ENCODE results near the gene FOXI3.

FOXI3 gene

GRCh38 chr2:88469202-88470114 lies 17.0 kb upstream of the FOXI3 start:
- DNase-seq, result no peak
- no peak overlapping the region for H3K27ac ChIP-seq
- intact Hi-C loops (cut with DNase I; ENCODE audit: low total_unique reads), result no loop called here
- peaks cover 0 to 12% of the 10 kb centered on the region in 2 donors for H3K27me3 ChIP-seq
- H3K4me3 ChIP-seq, result no peak overlapping the region
- H3K9me3 ChIP-seq, result no peaks in the 10 kb centered on the region
- no peak for TF ChIP-seq CTCF (IDR thresholded peaks at IDR 0.05)
- no peaks in the 10 kb centered on the region for H3K4me1 ChIP-seq
- H3K36me3 ChIP-seq, result no peaks in the 10 kb centered on the region

GRCh38 chr2:88464153-88464552 lies 11.7 kb upstream of the FOXI3 start:
- Histone ChIP-seq H3K27ac (no peak overlapping the region), H3K4me3 (no peak overlapping the region), H3K4me1 (no peaks in the 10 kb centered on the region), H3K36me3 (no peaks in the 10 kb centered on the region), H3K9me3 (no peaks in the 10 kb centered on the region), H3K27me3 (peaks cover 0 to 20% of the 10 kb centered on the region in 2 donors)
- intact Hi-C loops (cut with DNase I; ENCODE audit: low total_unique reads), result no loop called here
- no peak for DNase-seq
- no peak for TF ChIP-seq CTCF (IDR thresholded peaks at IDR 0.05)

GRCh38 chr2:88458633-88459032 lies 6.1 kb upstream of the FOXI3 start:
- no peak for TF ChIP-seq CTCF (IDR thresholded peaks at IDR 0.05)
- Histone ChIP-seq H3K36me3 (no peaks in the 10 kb centered on the region), H3K9me3 (no peaks in the 10 kb centered on the region), H3K27ac (no peak overlapping the region), H3K27me3 (peaks cover 0 to 55% of the 10 kb centered on the region in 2 donors), H3K4me1 (no peaks in the 10 kb centered on the region), H3K4me3 (no peak overlapping the region)
- intact Hi-C loops (cut with DNase I; ENCODE audit: low total_unique reads), result no loop called here
- peak in 1 of 2 donors; percentile 7 for DNase-seq

- H3K4me1 ChIP-seq, result peaks cover 0 to 15% (median 11%) of the 10 kb centered on the region in 4 donors
- DNase-seq, result peak in 1 of 2 donors; percentile 19
- peak overlapping the region in 1 of 2 donors; percentile 49 for H3K4me3 ChIP-seq
- no peak overlapping the region for H3K27ac ChIP-seq
- no peaks in the 10 kb centered on the region for H3K36me3 ChIP-seq
- peaks cover 0 to 82% of the 10 kb centered on the region in 2 donors for H3K27me3 ChIP-seq
- H3K9me3 ChIP-seq, result no peaks in the 10 kb centered on the region
- intact Hi-C loops (cut with DNase I; ENCODE audit: low total_unique reads), result no loop called here
- no peak for TF ChIP-seq CTCF (IDR thresholded peaks at IDR 0.05)
These were observed 588 bp upstream of the FOXI3 start for GRCh38 chr2:88452980-88453582.

- Histone ChIP-seq H3K4me3 (peak overlapping the region; percentile 13 to 49), H3K27ac (no peak overlapping the region), H3K9me3 (no peaks in the 10 kb centered on the region), H3K36me3 (no peaks in the 10 kb centered on the region), H3K4me1 (peaks cover 0 to 15% (median 11%) of the 10 kb centered on the region in 4 donors), H3K27me3 (peaks cover 0 to 90% of the 10 kb centered on the region in 2 donors)
- intact Hi-C loops (cut with DNase I; ENCODE audit: low total_unique reads), result no loop called here
- peak in 1 of 2 donors; percentile 55 for DNase-seq
- no peak for TF ChIP-seq CTCF (IDR thresholded peaks at IDR 0.05)
These were observed 505 bp downstream of the FOXI3 start for GRCh38 chr2:88451811-88452564.
